ENCODE data around the gene TTC7B.

DNA sequence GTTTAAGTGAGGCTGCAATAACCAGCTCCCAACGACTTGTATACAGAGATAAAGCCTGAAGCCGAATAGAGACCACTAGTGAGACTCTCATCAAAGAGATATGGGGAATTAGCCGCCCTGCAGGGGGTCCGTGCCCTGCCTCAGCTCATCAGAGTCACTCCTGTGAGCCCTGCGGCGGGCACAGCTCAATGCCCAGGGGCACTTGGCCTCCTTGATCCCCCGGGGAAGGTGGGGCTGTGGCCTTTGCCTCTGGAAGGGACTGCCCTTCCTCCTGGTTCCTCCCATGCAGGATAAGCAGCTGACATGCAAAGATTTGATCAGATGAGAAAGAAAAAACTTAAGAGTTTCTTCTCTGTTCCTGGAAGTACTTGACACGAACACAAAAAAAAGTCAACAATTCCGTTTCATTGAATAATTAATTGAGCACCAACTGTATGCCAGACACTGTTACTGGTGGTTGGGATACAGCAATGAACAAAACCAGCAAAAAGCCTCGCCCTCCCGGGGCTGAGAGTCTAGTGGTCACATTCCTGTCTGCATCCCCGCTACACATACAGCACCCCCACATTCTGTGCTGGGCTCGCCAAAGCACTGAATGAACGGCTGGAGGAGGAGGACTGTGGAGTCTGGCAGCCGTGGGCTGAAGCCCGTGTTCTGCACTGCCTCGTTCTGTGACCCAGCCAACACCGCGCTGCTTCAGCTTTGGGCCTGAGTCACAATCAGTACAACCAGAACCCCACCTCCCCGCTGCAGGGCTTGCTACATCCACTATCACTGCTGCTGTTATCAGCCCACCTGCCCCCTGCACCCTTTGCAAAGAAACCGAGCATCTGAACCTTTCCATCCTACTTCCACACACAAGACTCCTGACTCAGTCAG is 10.3 kb downstream of the TTC7B start:
- TF ChIP-seq, protein P1, sequence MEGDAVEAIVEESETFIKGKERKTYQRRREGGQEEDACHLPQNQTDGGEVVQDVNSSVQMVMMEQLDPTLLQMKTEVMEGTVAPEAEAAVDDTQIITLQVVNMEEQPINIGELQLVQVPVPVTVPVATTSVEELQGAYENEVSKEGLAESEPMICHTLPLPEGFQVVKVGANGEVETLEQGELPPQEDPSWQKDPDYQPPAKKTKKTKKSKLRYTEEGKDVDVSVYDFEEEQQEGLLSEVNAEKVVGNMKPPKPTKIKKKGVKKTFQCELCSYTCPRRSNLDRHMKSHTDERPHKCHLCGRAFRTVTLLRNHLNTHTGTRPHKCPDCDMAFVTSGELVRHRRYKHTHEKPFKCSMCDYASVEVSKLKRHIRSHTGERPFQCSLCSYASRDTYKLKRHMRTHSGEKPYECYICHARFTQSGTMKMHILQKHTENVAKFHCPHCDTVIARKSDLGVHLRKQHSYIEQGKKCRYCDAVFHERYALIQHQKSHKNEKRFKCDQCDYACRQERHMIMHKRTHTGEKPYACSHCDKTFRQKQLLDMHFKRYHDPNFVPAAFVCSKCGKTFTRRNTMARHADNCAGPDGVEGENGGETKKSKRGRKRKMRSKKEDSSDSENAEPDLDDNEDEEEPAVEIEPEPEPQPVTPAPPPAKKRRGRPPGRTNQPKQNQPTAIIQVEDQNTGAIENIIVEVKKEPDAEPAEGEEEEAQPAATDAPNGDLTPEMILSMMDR (IDR thresholded peaks at IDR 0.05; ENCODE audit: low read length) = no peak
- no peak for TF ChIP-seq EZH2 (IDR thresholded peaks at IDR 0.05; ENCODE audit: borderline replicate concordance, low read length)
